Activated CD8-positive, alpha-beta memory T cell treated with anti-CD3 and anti-CD28 coated beads for 1 hour (primary cell): ENCODE data around the gene OR8B12.

ENCODE experiments used
- DNase-seq, 2 donors: peaks; one replicate each; pipeline ENCODE4 v3.0.0-alpha.2; 2020; ENCODE audit warnings: low read depth in 1 of 2; ENCODE audit errors: extremely low read depth in 1 of 2

The OR8B12 gene

GRCh38 chr11:124543554-124543953, at the start of gene OR8B12:
TSS of gene OR8B12 (minus strand) at chr11:124543654. CDS start at chr11:124543654, 0 bp downstream.
- no peak for DNase-seq

DNA sequence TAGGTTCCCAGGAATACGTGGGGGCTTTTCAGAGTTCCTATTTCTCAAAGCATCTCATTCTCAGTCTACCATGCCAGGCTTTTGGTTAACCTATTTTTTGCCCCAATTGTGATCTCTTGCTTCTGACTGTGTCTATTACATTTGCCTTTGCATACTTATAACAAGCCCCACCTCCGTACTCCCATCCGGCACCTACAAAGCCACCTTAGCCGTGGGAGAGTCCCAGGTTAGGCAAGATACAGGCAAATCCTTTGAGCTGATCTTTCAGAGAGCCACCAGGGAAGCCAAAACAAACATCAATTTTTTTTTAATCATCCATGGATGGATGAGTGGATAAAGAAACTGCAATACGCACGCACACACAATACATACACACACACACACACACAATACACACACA, 49.2 kb upstream of the OR8B12 start:
- DNase-seq: no peak

DNA sequence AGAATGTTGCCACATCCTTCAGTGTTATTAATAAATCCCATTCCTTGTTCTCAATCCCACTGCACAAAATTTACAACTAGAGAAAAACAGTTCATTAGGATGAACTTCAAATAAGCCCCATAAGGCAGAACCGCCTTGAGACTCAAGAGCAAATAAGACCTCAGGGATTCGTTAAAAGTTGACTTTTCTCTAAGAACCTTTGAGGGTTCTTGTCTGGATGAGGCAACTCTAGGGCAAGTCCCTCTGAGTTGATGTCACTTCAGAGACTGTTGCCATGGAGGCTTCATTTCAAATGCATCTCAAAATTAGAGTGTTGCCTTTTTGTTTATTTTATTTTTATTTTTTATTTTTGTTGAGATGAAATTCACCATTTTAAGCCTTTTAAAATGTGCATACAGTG, 48.0 kb upstream of the OR8B12 start:
- DNase-seq: no peak

- peak in 1 of 2 donors; percentile 32 for DNase-seq
Observed at GRCh38 chr11:124586238-124586860, 42.9 kb upstream of the OR8B12 start.

DNA sequence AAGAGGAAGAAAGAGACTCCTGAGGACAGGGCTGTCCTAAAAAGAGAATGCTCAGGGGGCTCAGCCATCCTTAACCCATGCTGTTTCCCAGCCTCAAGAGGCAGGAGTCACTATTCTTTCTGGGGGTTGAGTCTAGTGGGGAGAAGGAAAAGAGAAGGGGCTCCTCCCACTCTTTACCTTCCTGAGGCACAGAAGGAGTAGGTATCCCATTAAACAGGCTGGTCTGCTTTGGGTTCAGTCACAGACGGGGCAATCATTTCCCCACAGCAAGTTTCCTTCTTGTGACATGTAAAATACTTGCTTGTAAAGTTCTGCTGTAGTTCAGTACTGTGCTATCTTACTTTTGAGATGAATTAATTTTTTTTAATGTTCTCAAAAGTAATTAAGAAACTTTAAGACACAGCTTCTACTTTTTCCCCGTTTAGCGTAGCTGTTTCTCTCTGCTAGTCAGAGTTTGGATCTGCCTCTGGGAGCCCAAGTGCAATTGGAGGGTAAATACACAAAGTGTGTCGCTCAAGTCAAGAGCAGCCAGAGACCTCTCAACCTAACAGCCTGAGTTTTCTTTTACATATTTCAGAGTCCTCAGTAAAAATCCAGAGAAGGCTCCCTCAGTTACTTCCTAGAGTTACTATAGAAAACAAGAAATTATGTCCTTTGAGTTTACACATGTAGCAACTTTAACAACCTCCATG, 41.4 kb upstream of the OR8B12 start:
- no peak for DNase-seq

DNA sequence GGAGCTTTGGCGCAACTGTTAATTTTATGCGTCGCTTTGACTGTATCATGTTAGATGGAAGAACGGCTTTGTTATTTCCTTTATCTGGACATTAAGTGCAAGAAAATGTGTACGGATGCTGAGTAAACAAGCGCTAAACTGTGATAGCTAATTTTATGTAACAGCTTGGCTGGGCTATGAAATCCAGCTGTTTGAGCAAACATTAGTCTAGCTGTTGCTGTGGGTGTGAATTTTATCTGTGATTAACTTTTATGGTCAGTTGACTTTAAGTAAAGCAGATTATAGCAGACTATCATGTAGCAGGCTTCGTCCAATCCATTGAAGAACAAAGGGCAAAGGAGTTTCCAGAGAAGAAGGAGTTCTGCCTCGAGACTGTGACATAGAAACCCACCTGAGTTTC, 40.3 kb upstream of the OR8B12 start:
- DNase-seq: no peak

GRCh38 chr11:124582565-124582964, 39.1 kb upstream of the OR8B12 start:
- no peak for DNase-seq

DNA sequence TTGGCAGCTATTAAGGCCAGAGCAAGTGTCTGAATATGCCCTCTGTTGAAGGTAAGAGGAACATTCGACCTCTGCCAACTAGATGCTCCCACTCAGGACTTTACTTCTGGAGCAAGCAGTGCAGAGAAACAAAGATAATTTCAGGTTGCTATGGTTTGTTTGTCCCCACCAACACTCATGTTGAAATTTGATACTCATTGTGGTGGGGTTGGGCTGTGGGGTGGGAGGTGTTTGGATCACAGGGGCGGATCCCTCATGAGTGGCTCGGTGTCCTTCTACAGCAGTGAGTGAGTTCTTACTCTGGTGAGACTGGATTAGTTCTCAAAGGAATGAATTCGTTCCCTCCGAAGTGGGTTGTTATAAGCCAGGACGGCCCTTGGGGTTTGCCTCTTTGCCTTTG, 38.4 kb upstream of the OR8B12 start:
- DNase-seq: no peak

DNA sequence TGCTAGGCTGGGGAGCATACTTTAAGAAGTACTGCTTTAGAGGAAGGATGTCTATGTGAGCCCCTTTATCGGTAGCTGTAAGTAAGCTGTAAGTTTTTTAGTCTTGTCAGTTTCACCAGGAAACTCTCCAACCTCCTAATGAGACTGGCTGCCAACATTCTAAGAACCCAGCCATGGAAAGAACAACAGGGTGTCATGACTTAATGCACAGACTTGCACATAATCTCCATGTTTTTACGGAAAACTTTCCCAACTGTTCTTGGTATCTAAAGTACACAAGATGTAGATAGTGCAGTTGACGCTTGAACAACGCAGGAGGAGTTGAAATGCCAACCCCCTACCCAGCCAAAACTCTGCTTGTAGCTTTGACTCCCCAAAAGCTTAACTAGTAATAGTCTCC, 35.3 kb upstream of the OR8B12 start:
- no peak for DNase-seq

GRCh38 chr11:124577716-124578427, 34.4 kb upstream of the OR8B12 start:
- DNase-seq: no peak

DNA sequence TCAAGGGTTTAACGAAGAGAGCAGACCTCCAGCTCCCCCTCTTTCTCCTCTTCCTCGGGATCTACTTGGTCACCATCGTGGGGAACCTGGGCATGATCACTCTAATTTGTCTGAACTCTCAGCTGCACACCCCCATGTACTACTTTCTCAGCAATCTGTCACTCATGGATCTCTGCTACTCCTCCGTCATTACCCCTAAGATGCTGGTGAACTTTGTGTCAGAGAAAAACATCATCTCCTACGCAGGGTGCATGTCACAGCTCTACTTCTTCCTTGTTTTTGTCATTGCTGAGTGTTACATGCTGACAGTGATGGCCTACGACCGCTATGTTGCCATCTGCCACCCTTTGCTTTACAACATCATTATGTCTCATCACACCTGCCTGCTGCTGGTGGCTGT, 26.7 kb upstream of the OR8B12 start:
- DNase-seq: no peak

DNA sequence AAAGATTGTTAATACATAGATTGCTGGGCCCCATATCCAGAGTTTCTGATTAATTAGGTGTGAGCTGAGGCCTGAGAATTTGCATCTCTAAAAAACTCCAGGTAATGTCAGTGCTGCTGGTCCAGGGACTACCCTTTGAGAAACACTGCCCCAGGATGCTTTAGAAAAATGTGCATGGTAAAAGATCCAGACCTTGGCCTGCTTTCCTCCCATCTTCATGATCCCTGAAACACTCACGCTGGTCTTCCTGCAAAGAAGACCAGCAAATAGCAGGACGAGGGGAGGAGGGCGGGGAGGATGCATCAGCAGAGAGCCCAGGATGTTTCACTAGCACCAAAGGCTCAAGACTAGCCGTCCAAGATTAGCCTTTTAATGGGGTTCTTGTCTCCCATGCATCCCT, 26.2 kb upstream of the OR8B12 start, which contains the start of gene OR8A1:
OR8A1 (plus strand) TSS at position 301 of the 400 bp plus-strand sequence. CDS start 123 bp downstream, outside the sequence.
- DNase-seq: no peak

DNA sequence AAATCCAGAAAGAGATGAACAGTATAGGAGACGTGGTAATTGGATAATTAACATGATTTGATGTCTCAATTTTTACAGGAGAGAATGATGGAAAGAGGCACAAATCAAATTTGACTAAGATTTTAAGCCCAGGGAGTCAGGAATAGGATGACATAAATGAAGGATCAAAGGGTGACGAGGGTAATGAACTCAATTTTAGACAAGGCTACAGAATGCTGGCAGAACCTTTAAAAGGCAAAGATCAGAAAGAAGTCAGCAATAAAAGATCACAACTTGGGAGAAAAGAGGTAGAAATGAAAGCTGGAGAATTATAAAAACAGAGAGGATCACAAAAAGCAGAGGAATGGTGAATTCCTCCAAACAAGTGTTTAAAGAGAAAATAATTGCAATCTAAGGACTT, 13.4 kb upstream of the OR8B12 start:
- DNase-seq: no peak

GRCh38 chr11:124551987-124552386, 8.5 kb upstream of the OR8B12 start:
- no peak for DNase-seq

- no peak for DNase-seq
Observed at GRCh38 chr11:124551189-124551588, 7.7 kb upstream of the OR8B12 start.

DNA sequence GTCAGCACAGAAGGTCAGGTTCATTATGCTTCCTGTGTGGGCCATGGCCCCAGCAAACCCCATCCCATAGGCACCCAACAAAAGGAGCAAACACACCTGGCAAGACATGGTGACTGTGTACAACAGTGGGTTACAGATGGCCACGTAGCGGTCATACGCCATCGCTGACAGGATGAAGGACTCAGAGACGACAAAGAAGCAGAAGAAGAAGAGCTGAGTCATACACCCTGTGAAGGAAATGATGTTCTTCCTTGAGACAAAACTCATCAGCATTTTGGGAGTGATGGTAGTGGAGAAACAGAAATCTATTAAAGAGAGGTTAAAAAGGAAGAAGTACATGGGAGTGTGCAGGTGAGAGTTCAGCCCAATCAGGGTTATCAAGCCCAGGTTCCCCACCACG, 309 bp downstream of the OR8B12 start:
- no peak for DNase-seq

DNA sequence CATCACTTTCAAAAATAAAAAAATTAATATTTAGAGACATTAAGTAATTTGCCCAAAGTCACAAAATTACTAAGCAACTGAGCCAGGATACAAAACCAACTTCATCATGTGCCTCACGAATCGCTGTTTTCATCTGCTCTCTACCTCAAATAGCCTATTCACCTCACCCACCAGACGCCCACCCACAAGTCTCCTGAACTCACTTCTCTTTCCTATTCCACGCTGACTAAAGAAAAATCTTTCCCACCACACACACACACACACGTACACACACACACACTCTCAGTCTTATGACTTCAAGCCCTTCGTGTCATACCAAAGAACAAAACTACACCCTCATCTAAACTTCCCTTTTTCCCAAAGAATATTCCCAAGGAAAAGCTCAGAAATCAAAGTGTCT, 2.2 kb downstream of the OR8B12 start:
- DNase-seq: no peak

- DNase-seq: no peak
Observed at GRCh38 chr11:124538019-124538418, 5.4 kb downstream of the OR8B12 start.

- no peak for DNase-seq
Observed at GRCh38 chr11:124536520-124536919, 6.9 kb downstream of the OR8B12 start.

GRCh38 chr11:124535552-124536232, 7.8 kb downstream of the OR8B12 start:
- no peak for DNase-seq

DNA sequence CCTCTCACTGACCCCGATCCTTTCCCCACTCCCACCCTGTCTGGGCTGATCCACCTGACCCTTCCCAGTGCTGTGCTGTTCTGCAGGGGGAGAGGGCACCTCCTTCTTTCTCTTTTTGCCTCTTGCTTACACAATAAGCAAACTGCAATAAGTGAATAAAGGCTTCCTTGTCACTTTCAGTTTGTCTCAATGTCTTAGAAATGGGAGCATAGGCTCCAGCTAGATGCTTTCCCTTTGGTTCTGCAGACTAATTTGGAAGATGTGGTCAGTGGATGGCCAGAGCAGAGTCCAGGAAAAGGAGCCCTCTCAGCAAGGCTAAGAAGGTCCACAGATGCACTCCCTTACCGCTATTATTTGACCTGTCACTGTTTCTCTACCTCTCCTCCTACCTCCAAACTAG, 9.4 kb downstream of the OR8B12 start:
- no peak for DNase-seq
